Measurements from ENCODE around the gene TXK. TPM values are rescaled to one million over a fixed set of nuclear protein-coding genes. Genes with fewer than 3 reads are reported as not detected.

The TXK gene
- total RNA-seq, 1 experiment from 2014 or later: 1.4 TPM

DNA sequence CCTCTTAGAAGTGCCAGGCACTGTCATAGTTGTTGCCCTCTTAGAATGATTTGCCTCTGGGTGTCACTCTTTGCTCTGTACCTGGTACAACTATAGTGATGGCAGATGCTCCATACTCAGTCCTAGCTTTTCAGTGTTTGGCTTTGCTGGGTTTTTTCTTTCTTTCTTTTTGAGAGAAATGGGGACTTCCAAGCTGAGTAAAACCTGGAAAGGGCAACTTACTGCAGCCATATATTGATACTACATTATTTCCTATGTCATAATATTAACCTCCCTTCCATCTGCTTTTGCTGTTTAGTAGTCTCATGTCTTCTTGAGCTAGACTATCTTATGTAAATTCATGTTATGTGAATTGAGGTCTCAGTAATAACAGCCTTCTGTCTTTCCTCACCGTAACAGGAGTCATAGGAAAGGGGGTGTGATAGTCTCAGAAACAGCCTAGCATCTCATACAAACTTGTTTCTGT, 68.4 kb downstream of the TXK start:
- TF ChIP-seq EZH2 (IDR thresholded peaks at IDR 0.05; ENCODE audit: borderline replicate concordance, low read depth, low read length, poor library complexity, severe bottlenecking): no peak
- TF ChIP-seq, protein P1, sequence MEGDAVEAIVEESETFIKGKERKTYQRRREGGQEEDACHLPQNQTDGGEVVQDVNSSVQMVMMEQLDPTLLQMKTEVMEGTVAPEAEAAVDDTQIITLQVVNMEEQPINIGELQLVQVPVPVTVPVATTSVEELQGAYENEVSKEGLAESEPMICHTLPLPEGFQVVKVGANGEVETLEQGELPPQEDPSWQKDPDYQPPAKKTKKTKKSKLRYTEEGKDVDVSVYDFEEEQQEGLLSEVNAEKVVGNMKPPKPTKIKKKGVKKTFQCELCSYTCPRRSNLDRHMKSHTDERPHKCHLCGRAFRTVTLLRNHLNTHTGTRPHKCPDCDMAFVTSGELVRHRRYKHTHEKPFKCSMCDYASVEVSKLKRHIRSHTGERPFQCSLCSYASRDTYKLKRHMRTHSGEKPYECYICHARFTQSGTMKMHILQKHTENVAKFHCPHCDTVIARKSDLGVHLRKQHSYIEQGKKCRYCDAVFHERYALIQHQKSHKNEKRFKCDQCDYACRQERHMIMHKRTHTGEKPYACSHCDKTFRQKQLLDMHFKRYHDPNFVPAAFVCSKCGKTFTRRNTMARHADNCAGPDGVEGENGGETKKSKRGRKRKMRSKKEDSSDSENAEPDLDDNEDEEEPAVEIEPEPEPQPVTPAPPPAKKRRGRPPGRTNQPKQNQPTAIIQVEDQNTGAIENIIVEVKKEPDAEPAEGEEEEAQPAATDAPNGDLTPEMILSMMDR (conservative IDR thresholded peaks at IDR 0.05; ENCODE audit: low read depth, low read length): no peak
- Histone ChIP-seq H3K4me3 (ENCODE audit: low read depth, low read length, poor library complexity, severe bottlenecking) (no peak overlapping the region), H3K4me1 (ENCODE audit: insufficient read depth, low read length, poor library complexity, severe bottlenecking) (no peaks in the 10 kb centered on the region), H3K36me3 (ENCODE audit: insufficient read depth, low read length, poor library complexity, severe bottlenecking) (no peaks in the 10 kb centered on the region), H3K9me3 (ENCODE audit: low read depth, low read length, poor library complexity, severe bottlenecking) (no peaks in the 10 kb centered on the region), H3K27ac (ENCODE audit: low read depth, low read length, poor library complexity, severe bottlenecking) (no peak overlapping the region), H3K27me3 (replicated peaks; ENCODE audit: insufficient read depth, low read depth, low read length, poor library complexity) (no peaks in the 10 kb centered on the region)
- no peak for DNase-seq (ENCODE audit: low spot score)
- intact Hi-C loops (cut with micrococcal nuclease; ENCODE audit: unreplicated experiment): no loop called here
- POLR2A ChIA-PET (ENCODE audit: low non-redundant PET): no interaction called here
- CTCF ChIA-PET: no interaction called here
- no TSS peak for BruUV-seq (replicated peaks)

DNA sequence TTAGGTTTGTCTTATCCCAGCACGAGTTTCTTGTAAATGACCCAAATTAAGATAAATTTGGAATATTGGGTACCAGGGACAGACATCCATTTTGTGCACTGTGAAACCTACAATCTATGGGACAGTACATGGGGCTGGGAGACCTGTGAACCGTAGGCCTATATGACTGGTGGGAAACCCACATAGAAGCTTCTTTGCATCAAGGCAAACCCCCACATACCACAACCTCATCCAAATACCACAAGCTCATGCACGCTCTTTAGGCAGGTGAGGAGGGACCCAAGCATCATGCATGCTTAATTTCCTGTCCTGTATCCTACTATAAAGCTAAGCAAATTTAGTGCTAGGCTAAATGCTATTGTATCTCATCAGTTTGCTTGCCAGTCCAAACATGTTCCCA, 69.7 kb downstream of the TXK start:
- Histone ChIP-seq H3K27ac (ENCODE audit: low read depth, low read length, poor library complexity, severe bottlenecking) (no peak overlapping the region), H3K9me3 (ENCODE audit: low read depth, low read length, poor library complexity, severe bottlenecking) (no peaks in the 10 kb centered on the region), H3K4me1 (ENCODE audit: insufficient read depth, low read length, poor library complexity, severe bottlenecking) (no peaks in the 10 kb centered on the region), H3K27me3 (replicated peaks; ENCODE audit: insufficient read depth, low read depth, low read length, poor library complexity) (no peaks in the 10 kb centered on the region), H3K4me3 (ENCODE audit: low read depth, low read length, poor library complexity, severe bottlenecking) (no peak overlapping the region), H3K36me3 (ENCODE audit: insufficient read depth, low read length, poor library complexity, severe bottlenecking) (no peaks in the 10 kb centered on the region)
- intact Hi-C loops (cut with micrococcal nuclease; ENCODE audit: unreplicated experiment): no loop called here
- BruUV-seq (replicated peaks): no TSS peak
- ChIA-PET POLR2A (ENCODE audit: low non-redundant PET) (no interaction called here), CTCF (no interaction called here)
- no peak for TF ChIP-seq EZH2 (IDR thresholded peaks at IDR 0.05; ENCODE audit: borderline replicate concordance, low read depth, low read length, poor library complexity, severe bottlenecking)
- TF ChIP-seq, protein P1 (conservative IDR thresholded peaks at IDR 0.05; ENCODE audit: low read depth, low read length): no peak
- DNase-seq (ENCODE audit: low spot score): no peak

DNA sequence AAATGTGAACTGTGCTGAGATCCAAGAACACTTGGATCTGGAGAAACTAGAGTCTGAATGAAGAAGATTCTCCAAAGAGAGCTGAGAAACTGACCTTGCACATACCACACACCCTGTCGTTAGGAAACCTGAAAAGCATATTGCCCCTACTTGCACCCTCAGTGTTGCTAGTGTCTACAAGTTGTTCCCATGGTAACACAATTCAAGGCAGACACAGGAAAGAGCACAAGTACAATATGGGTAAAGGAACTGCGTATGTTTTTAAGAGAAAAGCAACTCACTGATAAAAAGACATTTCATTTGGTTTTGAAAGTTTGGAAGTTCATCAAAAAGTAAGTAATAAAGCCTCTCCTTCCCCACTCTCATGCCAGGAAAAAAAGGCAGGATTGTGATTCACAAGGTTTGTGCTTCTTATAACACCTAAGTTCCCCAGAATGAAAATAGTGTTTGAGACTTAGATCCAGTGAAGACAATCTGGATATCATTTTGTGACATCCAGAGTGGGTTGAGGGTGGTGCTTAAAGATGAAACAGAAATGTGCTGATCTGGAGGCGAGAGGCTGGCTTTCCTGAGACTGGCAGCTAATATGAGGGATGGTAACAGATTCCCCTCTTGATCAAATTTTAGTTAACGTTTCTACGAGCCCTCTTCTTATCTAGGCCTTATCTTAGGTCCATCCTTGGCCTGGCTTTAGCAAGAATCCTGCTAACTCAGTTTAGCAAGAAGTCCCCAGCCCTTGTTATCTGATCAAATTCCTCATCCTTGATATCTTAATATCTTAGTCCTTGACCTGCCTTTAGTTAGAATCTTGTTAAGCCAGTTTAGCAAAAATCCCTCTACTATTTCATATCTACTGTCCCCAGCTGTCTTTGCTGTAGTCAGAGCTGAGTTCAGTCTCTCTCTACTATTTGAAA, 75.2 kb downstream of the TXK start:
- CTCF ChIA-PET: no interaction called here
- POLR2A ChIA-PET (ENCODE audit: low non-redundant PET): interaction anchor here (0.6 kb wide), 1 partner anchor 125 kb away, joined by 3 read pairs; no protein-coding TSS in a partner anchor
- intact Hi-C loops (cut with micrococcal nuclease; ENCODE audit: unreplicated experiment): no loop called here

More for the DNA sequence above, 75.2 kb downstream of the TXK start:
- no peaks in the 10 kb centered on the region for H3K9me3 ChIP-seq (ENCODE audit: low read depth, low read length, poor library complexity, severe bottlenecking)
- no peak overlapping the region for H3K4me3 ChIP-seq (ENCODE audit: low read depth, low read length, poor library complexity, severe bottlenecking)
- no TSS peak for BruUV-seq (replicated peaks)
- no peak overlapping the region for H3K27ac ChIP-seq (ENCODE audit: low read depth, low read length, poor library complexity, severe bottlenecking)
- no peak for TF ChIP-seq EZH2 (IDR thresholded peaks at IDR 0.05; ENCODE audit: borderline replicate concordance, low read depth, low read length, poor library complexity, severe bottlenecking)
- TF ChIP-seq, protein P1 (conservative IDR thresholded peaks at IDR 0.05; ENCODE audit: low read depth, low read length): no peak
- no peaks in the 10 kb centered on the region for H3K27me3 ChIP-seq (replicated peaks; ENCODE audit: insufficient read depth, low read depth, low read length, poor library complexity)
- no peaks in the 10 kb centered on the region for H3K36me3 ChIP-seq (ENCODE audit: insufficient read depth, low read length, poor library complexity, severe bottlenecking)
- no peaks in the 10 kb centered on the region for H3K4me1 ChIP-seq (ENCODE audit: insufficient read depth, low read length, poor library complexity, severe bottlenecking)
- no peak for DNase-seq (ENCODE audit: low spot score)
